GM21447 (cell line): ENCODE results near the gene CASP9.
A peak's percentile ranks its signal among the peaks of the same experiment; 100 is the strongest.

Experiments
- ATAC-seq: cut with Tn5 transposase; IDR thresholded peaks from one replicate; pipeline ENCODE4 v1.9.1; 2021; ENCODE audit not compliant: unreplicated experiment

The CASP9 gene

DNA sequence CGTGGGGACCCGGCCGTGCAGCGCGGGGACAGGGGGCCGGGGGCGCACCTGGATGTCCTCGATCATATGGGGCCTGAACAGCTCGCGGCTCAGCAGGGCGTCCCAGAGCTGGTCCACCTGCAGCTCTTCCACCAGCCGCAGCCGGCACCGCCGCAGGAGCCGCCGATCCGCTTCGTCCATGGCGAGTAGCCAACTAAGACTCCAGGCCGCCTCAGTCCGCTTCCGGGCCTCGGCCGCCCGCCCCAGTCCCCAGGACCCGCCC is at the start of gene CASP9:
TSS of gene CASP9 (minus strand) at position 195 of the 262 bp plus-strand sequence. CDS start at position 180, 15 bp downstream.
- no peak for ATAC-seq

DNA sequence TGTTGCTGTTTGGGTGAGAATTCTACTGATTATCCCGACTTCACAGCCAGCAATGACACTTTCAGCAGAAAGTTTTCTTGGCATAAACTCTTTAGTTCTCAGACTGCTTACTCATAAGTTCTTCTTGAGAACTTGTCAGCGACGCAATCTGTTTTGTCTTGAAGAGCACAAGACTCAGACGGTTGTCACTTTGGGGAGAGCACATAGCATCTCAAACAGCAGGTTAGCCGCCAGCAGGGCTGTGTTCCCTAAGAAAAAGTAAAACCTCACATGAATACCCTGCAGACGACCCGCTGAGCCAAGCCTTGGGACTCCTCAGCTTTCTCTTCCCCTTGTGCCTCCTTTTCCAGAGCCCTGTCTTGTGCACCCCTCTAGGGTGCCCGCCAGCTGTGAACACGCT is 49.5 kb upstream of the CASP9 start:
- ATAC-seq: no peak

DNA sequence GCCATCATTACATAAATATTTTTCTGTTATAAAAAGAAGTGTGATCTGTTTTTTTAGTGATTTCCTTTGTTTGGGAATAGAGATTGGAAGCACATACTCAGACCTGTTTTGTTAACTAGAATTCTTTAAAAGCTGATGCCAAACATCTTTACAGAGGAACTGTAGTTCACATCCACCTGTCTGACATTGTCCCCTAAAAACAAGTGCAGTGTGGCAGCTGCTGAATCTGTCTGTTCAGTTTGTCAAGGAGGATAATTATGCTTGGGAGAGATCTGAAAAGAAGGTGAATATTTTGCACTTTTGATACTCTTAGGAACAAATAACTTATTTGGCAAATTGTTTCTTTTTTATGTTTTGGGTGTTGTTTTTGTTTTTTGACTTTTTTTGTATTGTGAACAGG is 47.3 kb upstream of the CASP9 start:
- no peak for ATAC-seq

DNA sequence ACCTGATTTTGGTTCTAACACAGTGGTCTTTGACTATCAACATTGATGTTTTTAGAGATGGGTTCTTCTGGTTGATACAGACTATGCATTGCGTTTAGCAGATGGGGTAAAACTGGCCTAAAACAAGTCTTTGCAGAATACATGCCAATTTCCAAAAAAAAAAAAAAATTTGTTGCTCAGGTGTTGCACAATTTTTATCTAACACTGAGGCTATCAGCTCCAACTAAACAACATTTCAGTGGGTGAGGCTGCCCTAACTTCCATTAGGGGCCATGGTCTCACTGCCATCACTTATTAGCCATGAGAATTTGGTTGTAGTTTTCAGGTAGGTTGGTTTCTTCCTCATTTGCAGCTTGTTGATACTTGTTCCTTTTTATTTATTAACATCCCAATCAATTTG is 46.8 kb upstream of the CASP9 start:
- ATAC-seq: no peak

DNA sequence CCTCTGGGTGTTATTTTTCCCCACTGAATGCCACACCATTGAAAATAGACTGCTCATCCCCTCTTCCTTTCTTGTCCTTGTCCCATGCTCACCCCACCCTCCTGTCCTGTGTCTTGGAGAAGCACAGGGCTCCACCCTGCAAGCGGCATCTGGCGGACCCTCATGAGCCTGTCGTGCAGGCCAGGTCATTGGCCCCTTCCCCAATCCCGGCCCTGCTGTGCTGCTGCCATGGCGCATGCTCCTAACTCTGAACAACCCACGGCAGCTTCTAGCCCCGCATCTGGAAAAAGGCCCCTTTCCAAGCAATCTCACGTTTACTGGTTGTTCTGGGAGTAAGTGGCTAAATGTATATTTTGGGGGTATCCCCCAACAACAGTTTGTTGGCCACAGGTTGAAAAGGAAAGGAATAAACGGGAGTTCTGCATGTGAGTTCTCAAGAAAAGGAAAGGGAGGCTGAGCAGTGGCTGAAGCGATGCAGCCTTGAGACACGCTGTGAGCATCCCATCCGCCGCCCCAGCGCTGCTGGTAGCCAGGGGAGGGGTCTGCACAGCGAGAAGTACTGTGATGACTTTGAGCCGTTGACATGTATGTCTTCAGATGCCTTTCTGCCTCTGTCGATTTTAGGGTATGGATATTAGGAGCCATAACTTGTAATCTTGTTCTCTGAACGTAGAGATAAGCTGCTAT is 44.5 kb upstream of the CASP9 start:
- ATAC-seq: no peak

GRCh38 chr1:15559189-15559810 is 35.3 kb upstream of the CASP9 start:
- ATAC-seq: no peak

GRCh38 chr1:15558516-15558915 is 34.5 kb upstream of the CASP9 start:
- no peak for ATAC-seq

DNA sequence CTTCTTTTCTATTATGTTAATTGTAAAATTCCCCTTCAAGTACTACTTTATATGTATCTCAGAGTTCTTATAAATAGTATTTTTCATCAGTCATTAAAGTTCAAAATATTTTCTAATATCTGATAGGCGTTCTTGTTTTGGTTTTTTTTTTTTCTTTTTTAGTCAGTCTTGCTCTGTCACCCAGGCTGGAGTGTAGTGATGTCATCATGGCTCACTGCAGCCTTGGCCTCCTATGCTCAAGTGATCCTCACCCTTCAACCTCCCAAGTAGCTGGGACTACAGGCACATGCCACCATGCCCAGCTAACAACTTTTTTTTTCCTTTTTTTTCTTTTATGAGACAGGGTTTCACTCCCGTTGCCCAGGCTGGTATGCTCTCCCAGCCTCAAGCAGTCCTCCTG is 33.6 kb upstream of the CASP9 start:
- no peak for ATAC-seq

- ATAC-seq: no peak
These were observed 33.0 kb upstream of the CASP9 start for GRCh38 chr1:15557008-15557407.

DNA sequence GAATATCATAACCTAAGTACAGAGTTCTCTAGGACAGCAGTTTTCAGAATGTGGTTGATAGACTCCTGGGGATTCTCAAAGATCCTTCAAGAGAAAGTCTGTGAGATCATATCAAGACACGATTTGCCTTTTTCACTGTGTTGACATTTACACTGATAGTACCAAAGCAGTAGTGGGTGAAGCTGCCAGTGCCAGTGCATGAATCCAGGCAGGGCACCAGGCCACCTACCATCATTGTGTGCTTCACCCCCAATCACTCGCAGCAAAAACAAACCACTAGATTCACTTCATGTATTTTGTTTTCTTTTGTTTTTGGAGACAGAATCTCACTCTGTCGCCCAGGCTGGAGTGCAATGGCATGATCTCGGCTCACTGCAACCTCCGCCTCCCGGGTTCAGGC is 26.6 kb upstream of the CASP9 start:
- no peak for ATAC-seq

GRCh38 chr1:15546641-15547040 is 22.6 kb upstream of the CASP9 start:
- no peak for ATAC-seq

- ATAC-seq: no peak
These were observed 19.9 kb upstream of the CASP9 start for GRCh38 chr1:15543589-15544568.

- ATAC-seq: no peak
These were observed 19.2 kb upstream of the CASP9 start for GRCh38 chr1:15543251-15543588.

GRCh38 chr1:15542388-15543250 is 18.6 kb upstream of the CASP9 start:
- no peak for ATAC-seq

GRCh38 chr1:15541231-15541792 is 17.3 kb upstream of the CASP9 start:
- no peak for ATAC-seq

DNA sequence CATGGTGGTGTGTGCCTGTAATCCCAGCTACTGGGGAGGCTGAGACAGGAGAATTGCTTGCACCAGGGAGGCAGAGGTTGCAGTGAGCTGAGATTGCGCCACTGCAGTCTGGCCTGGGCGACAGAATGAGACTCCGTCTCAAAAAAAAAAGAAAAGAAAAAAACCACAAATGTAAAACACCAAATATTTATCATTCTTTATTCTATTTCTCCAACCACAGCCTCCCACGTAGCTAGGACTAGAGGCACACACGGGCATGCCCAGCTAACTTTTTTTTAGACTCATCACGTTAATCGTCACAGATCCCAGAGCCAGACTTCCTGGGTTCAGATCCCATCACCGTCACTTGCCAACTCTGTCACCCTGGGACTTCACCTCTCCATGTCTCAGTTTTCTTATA is 16.2 kb upstream of the CASP9 start:
- no peak for ATAC-seq

- no peak for ATAC-seq
These were observed 14.8 kb upstream of the CASP9 start for GRCh38 chr1:15538771-15539170.

- ATAC-seq: no peak
These were observed 7.7 kb upstream of the CASP9 start for GRCh38 chr1:15531682-15532081.

DNA sequence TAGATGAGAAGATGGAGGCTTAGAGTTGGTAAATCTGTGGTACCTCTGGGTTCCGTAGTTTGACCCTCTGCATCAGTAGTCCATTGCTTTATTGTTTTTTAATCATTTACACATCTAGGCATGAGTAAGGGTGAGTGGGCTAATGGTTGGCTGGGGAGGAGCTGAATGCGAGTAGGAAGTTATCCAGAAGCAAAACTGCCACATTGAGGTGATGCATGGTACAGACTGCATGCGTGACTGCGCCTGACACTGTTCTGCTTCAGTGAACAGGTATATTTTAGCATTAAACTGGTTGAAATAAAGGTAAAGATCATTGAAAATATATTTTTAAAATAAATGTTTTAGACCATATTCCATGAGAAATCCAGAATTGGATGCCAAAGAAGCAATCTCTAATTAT is 7.0 kb upstream of the CASP9 start:
- ATAC-seq: no peak

- peak; percentile 43 for ATAC-seq
These were observed 2.7 kb upstream of the CASP9 start, which contains the start of gene DNAJC16 for GRCh38 chr1:15526490-15527339. Gene DNAJC16 (plus strand): TSS chr1:15526848. CDS start chr1:15529106, 2,258 bp downstream.
